ENCODE data around the gene PPHLN1. TPM values are rescaled to one million over a fixed set of nuclear protein-coding genes. Genes with fewer than 3 reads are reported as not detected.

PPHLN1 gene
- total and polyA plus RNA-seq, 2 of the 8 experiments (the other 6 are each of a cell fraction or from before 2014, with no cell fraction given): 34.3 to 71.6 TPM

- H3K27ac ChIP-seq (ENCODE audit: low read depth, low read length): peak overlapping the region; percentile 67; the same call in 1 of the 2 replicates
- H3K18ac ChIP-seq (ENCODE audit: extremely low read depth, low read length): peak overlapping the region; percentile 86
- peak overlapping the region; percentile 58 to 85 (median 78) for H3K4me3 ChIP-seq (ENCODE audit: extremely low read depth in 1 of 4, insufficient read depth in 2 of 4, low read depth in 3 of 4, low read length in 4 of 4)
- POLR2A ChIA-PET (ENCODE audit: partially characterized antibody): interaction anchor here (0.7 to 3.5 kb wide), 23 partner anchors 8 to 252 kb away, joined by 3 to 39 read pairs (median 5); partner anchors contain the start of gene PRICKLE1
- H3K4me1 ChIP-seq (replicated peaks in 1 of 4; ENCODE audit: control insufficient read depth in 3 of 4, insufficient read depth in 4 of 4, low read length in 3 of 4): peaks cover 11 to 21% (median 20%) of the 10 kb centered on the region in 4 experiments; a peak in 6 of 7 replicates
- FAIRE-seq: no peak
- H3K9ac ChIP-seq (replicated peaks in 1 of 4; ENCODE audit: extremely low read depth in 1 of 4, low read depth in 3 of 4, low read length in 3 of 4): peak overlapping the region; percentile 0 to 78 (median 73); a peak in 5 of 7 replicates
- no peaks in the 10 kb centered on the region for H3K36me3 ChIP-seq (ENCODE audit: control insufficient read depth in 2 of 4, insufficient read depth in 4 of 4, low read length in 3 of 4)
- peaks cover 0 to under 1% (median 0%) of the 10 kb centered on the region in 4 experiments; a peak in 3 of 7 replicates for H3K27me3 ChIP-seq (replicated peaks in 1 of 4; ENCODE audit: control insufficient read depth in 3 of 4, extremely low read depth in 1 of 4, insufficient read depth in 3 of 4, low read length in 3 of 4)
- H3K56ac ChIP-seq (replicated peaks; ENCODE audit: insufficient read length, low read depth, low read length): peak overlapping the region; percentile 87
- H2BK20ac ChIP-seq (ENCODE audit: low read length): 0 out of 2 replicates have a peak overlapping the region, but pooled peaks have one; percentile 19
- no peak overlapping the region for H3K23ac ChIP-seq (ENCODE audit: insufficient read length)
- peaks cover 4% of the 10 kb centered on the region for H3K79me1 ChIP-seq (ENCODE audit: low read depth, low read length)
- H2BK120ac ChIP-seq (replicated peaks; ENCODE audit: low read depth, low read length): peak overlapping the region; percentile 67
- WGBS, 2 experiments (ENCODE audit: extremely low coverage in 1 of 2, insufficient coverage in 1 of 2, insufficient read length in 1 of 2, insufficient replicate concordance in 2 of 2, low coverage in 1 of 2, low lambda C conversion rate in 2 of 2, missing lambda C conversion rate in 1 of 2): 3% methylated on average over 53 of the region's 83 CpGs; no CpG with 5 or more reads in 1 of the 2 experiments
- peak overlapping the region; percentile 53; the same call in 1 of the 2 replicates for H4K8ac ChIP-seq (ENCODE audit: extremely low read depth, insufficient read depth, low read length)
- peak; percentile 27 to 92 for DNase-seq (ENCODE audit: low read depth in 1 of 2, low spot score in 2 of 2)
- peaks cover 5 to 9% of the 10 kb centered on the region in 2 experiments for H4K20me1 ChIP-seq (replicated peaks in 1 of 2; ENCODE audit: control insufficient read depth in 1 of 2, insufficient read depth in 2 of 2, low read length in 2 of 2)
- CTCF ChIA-PET (ENCODE audit: partially characterized antibody): interaction anchor here (0.6 to 10.7 kb wide), 31 partner anchors 9 to 860 kb away, joined by 3 to 104 read pairs (median 3); no protein-coding TSS in a partner anchor
- no peak overlapping the region for H4K5ac ChIP-seq (ENCODE audit: insufficient read length, low read depth, low read length)
- H3K14ac ChIP-seq (ENCODE audit: insufficient read length): no peak overlapping the region
- H2BK15ac ChIP-seq (ENCODE audit: low read length): no peak overlapping the region
- peak overlapping the region; percentile 75 to 90 for H3K4me2 ChIP-seq (ENCODE audit: insufficient read depth in 1 of 2, low read depth in 2 of 2, low read length in 2 of 2)
- H3K79me2 ChIP-seq (ENCODE audit: control insufficient read depth in 1 of 2, insufficient read depth in 2 of 2, low read length in 2 of 2): peaks cover 6 to 54% of the 10 kb centered on the region in 2 experiments; a peak in 3 of 4 replicates
- peak overlapping the region; percentile 96 for H4K91ac ChIP-seq (replicated peaks; ENCODE audit: insufficient read length, low read length)
- peaks cover 12% of the 10 kb centered on the region for H3K23me2 ChIP-seq (ENCODE audit: low read depth, low read length)
- H3K4ac ChIP-seq (replicated peaks; ENCODE audit: insufficient read length, low read depth, low read length): peak overlapping the region; percentile 89
- no peak overlapping the region for H2AK5ac ChIP-seq (ENCODE audit: low read depth, low read length)
- peak overlapping the region; percentile 71 for H2BK12ac ChIP-seq (ENCODE audit: low read depth, low read length)
- H2AFZ ChIP-seq (ENCODE audit: low read length): no peak overlapping the region
- H3K9me3 ChIP-seq (ENCODE audit: insufficient read depth in 2 of 2, low read depth in 1 of 2, low read length in 1 of 2): no peaks in the 10 kb centered on the region
- H2BK5ac ChIP-seq (ENCODE audit: low read depth, low read length): peak overlapping the region; percentile 37; the same call in 1 of the 2 replicates
- TF ChIP-seq TAF1 (IDR thresholded peaks at IDR 0.05; ENCODE audit: low read depth, low read length): peak; percentile 61
- TF ChIP-seq KDM1A (IDR thresholded peaks at IDR 0.05; ENCODE audit: borderline replicate concordance, low read length): no peak
- TF ChIP-seq MAX (IDR thresholded peaks at IDR 0.05): no peak
- TF ChIP-seq ASH2L (IDR thresholded peaks at IDR 0.05; ENCODE audit: low read length): no peak
- peak; percentile 48; the same call in 1 of the 2 replicates for TF ChIP-seq POLR2AphosphoS5 (IDR thresholded peaks at IDR 0.05; ENCODE audit: low read depth, low read length)
- peak; percentile 43 for TF ChIP-seq TBP (IDR thresholded peaks at IDR 0.05; ENCODE audit: low read depth, low read length)
- peak; percentile 52; the same call in 1 of the 2 replicates for TF ChIP-seq GABPA (IDR thresholded peaks at IDR 0.05; ENCODE audit: borderline replicate concordance, insufficient read depth, low read length)
- no peak for TF ChIP-seq BCL11A (IDR thresholded peaks at IDR 0.05; ENCODE audit: low read depth in 2 of 2, low read length in 2 of 2)
- TF ChIP-seq TCF12 (IDR thresholded peaks at IDR 0.05; ENCODE audit: low read depth, low read length): no peak
- TF ChIP-seq JUN (IDR thresholded peaks at IDR 0.05; ENCODE audit: low read depth, low read length): no peak
- no peak for TF ChIP-seq ZNF274 (IDR thresholded peaks at IDR 0.05; ENCODE audit: borderline replicate concordance, extremely low read depth, low read length)
- no peak for TF ChIP-seq CBX8 (IDR thresholded peaks at IDR 0.05; ENCODE audit: borderline replicate concordance, low read depth, low read length)
These were observed 157.0 kb downstream of the PPHLN1 start for GRCh38 chr12:42482748-42483520.

Measured in H1 (cell line).